Stimulated activated CD8-positive, alpha-beta memory T cell treated with anti-CD3 and anti-CD28 coated beads, Interleukin-15, amount 100 ng/mL, for 48 hours (primary cell): Measurements from ENCODE around the gene GASK1B.

Source experiments
- DNase-seq, 2 donors: peaks; one replicate each; pipeline ENCODE4 v3.0.0-alpha.2; 2020; ENCODE audit warnings: low read depth in 2 of 2

Gene GASK1B

DNA sequence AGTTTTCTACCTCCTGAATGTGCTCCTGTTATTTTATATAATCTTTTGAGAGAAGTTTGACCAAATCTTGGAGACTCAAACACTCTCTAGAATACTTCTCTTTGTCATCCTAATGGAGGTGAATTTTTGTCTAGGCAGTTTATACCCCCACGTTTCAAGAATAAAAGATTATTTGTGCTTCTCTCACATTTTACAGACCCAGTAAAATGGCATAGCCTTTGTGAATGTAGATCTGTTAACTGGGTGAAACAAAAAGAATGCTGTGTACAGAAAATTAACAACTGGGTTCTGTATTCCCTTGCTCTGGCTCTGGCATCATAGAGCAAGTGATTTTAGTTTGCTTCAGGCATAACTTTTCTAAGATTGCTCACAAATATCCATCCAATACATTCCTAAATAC lies 26.1 kb downstream of the GASK1B start:
- no peak for DNase-seq

DNA sequence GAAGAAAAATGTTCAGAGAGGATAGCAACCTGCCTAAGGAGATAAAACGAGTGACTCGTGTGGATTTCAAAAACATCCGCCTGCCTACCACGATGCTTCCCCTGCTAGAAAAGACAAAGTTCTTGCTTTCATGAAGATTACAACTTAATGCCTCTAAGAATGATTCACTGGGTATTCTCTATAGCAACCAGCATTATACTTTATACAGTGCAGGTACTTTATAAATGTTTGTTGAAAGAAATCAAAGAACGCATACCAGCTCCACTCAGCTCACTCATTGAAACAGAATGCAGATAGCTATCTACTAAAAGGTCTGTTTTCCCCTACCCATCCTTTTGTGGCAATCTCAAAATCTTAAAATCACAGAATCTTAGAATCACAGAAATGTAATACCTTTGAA lies 33.7 kb downstream of the GASK1B start:
- DNase-seq, result no peak

DNA sequence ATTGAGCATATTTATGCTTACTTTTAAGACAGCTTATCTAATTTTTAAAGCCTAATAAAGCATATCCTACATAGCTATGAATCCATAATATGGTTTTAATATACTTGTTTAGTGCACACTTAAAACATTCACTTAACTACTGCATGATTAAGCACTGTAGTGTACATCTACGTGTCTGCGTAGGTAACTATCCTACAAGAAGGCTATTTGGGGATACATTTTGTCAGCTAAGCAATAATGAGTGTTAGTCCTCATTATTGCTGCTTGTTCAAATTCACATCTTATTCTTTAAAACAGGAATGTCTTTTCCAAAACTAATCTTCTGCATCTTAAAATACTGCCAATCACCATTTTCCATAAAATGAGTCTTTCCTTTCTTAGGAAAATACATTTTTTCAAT lies 38.6 kb downstream of the GASK1B start:
- DNase-seq, result no peak

DNA sequence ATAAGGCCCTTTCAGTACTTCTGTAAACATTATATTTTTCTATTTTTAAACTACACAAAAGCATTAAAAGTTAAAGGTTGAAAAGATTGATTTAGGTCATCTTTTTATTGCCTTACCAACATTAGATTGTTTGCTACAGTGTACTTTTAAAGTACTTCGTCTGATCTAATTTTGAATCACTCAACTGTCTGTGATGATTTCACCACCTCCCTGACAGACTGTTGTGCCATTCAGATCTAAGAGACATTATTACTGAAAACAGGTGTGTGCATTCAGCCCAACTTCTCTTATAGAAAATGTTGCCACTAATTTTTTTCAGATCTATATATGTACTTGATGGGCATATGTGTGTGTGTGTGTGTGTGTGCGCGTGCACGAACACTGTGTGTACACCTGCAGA lies 39.3 kb downstream of the GASK1B start:
- no peak for DNase-seq

DNA sequence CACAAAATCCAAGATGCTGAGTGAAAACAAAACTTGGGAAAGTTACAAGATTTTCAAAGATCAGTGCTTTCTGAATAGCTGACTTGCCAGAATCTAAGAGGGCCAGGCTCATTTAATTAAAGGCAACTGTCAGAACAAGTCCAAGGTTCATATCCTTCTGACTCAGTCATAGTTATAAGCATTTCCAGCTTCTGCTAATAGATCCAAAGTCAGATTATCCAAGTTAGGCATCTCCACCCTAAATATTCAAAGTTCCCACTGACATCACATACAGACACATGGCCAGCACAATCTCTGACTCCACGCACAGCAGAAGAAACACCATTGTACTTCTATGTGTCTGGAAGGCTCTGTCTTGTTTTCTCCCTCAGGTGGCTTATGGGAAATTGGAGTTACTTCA lies 41.8 kb downstream of the GASK1B start:
- DNase-seq, result no peak

DNA sequence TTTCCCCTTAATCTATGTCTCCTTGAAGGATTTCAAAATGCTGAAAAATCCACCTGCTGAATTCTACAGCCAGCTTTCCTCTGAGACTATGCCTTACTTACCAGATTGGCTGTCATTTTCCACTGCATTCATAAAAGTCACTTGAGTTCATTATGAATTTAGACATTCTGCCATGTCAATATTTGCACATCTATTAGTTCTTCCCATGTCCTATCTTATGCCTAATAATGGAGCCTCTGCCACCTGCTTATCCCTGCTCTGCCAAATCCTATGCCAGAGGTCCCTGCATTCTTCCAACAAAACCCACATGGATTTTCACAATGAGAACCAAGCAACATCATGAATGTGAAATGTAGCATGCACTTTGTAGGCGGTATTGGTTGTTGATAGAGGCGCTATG lies 42.6 kb downstream of the GASK1B start:
- no peak for DNase-seq

DNA sequence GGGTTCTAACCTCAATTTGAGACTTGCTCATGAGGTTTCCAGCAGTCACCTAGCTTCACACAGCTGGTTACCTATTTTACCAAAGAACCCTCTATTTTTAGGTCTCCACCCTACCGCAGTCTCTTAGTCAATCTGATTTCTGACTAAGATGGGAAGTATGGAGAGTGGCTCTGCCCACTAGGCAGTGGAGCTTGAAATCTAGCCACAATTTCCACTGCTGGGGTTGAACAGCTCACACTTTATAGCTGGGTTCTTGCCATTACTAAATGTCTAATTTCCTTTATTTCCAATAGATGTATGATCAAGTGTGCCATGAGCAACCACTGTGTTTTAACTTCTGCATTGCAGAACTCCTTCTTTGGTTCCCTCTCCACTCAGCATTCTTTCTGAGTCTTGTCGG lies 43.1 kb downstream of the GASK1B start:
- DNase-seq, result no peak

DNA sequence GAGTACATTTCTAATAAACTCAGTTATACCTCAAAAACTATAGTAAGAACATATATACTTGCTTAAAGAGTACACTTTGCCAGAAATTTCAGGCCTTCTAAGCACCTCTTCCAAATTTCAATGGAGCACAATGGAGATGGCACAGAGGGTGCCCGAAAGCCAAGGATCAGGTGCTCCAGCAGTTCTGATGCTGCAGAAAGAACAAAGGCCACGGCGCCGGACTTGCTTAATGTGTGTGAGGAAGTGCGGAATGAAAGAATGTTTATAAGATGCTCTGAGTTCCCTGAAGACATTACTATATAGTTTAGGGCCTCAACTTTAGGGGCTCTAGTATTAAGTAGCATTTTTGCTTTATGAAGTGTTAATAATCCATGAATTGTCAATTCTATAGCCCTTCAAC lies 44.3 kb downstream of the GASK1B start:
- DNase-seq, result no peak

DNA sequence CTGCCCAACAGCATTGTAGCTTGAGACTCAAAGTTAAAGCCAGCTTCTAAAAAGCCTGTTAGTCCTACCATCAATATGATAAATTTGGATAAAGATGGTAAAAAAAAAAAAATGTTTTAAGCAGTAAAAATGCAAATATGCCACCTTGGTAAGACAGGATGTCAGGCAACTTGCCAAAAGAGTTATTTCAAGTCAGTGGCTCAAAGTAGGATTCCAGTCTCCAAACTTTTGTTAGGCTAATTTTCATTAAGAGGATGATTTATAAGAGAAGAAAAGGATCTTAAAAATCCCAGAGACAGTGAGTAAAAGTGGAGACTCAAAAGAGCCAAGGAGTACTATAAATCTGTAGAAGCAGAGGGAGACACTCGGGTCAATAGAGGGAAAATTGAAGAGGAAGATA lies 47.5 kb downstream of the GASK1B start:
- no peak for DNase-seq
